Mammary epithelial cell (primary cell): ENCODE measurements around the gene ADGB.

Experiments
- CTCF ChIP-seq, 2 donors: IDR thresholded peaks in 1 of 2; conservative IDR thresholded peaks in 1 of 2; 2 replicates each; pipeline ENCODE4 v1.5.1; 2011 to 2012; ENCODE audit warnings: inconsistent platforms in 2 of 2, low read length in 2 of 2, mild to moderate bottlenecking in 2 of 2, control low read depth in 1 of 2, low read depth in 1 of 2; ENCODE audit not compliant: insufficient read depth in 1 of 2; ENCODE audit errors: extremely low read depth in 1 of 2
- EZH2 ChIP-seq: IDR thresholded peaks from 2 replicates; pipeline ENCODE4 v1.6.1; 2012; ENCODE audit warnings: low read length, inconsistent platforms, borderline replicate concordance

- TF ChIP-seq CTCF (conservative IDR thresholded peaks at IDR 0.05 in 1 of 2, IDR thresholded peaks at IDR 0.05 in 1 of 2; ENCODE audit: extremely low read depth in 1 of 2, insufficient read depth in 1 of 2, low read depth in 1 of 2, low read length in 2 of 2) (no peak), EZH2 (no peak)
These were observed 74.3 kb downstream of the ADGB start for GRCh38 chr6:146673069-146673468.
